Testis (tissue), 3 donors: ENCODE results near the gene LYSMD2. TPM values are rescaled to one million over a fixed set of nuclear protein-coding genes. Genes with fewer than 3 reads are reported as not detected.

Experiments used
- DNase-seq: peaks from one replicate; pipeline ENCODE4 v3.0.0-alpha.2; 2019
- H3K27ac ChIP-seq, 2 donors: fragments of 200-600 bp; sonication (generic); one replicate each; pipeline ENCODE4 v1.5.1; 2019
- H3K27me3 ChIP-seq: fragments of 200-600 bp; sonication (generic); one replicate; pipeline ENCODE4 v1.5.1; 2019
- H3K36me3 ChIP-seq: fragments of 200-600 bp; sonication (generic); one replicate; pipeline ENCODE4 v1.5.1; 2017; ENCODE audit warnings: low read depth; ENCODE audit errors: missing control alignments
- H3K4me1 ChIP-seq: fragments of 200-600 bp; sonication (generic); one replicate; pipeline ENCODE4 v1.5.1; 2019
- H3K4me3 ChIP-seq, 2 donors: fragments of 200-600 bp; sonication (generic); one replicate each; pipeline ENCODE4 v1.5.1; 2017 to 2019
- H3K9me3 ChIP-seq: fragments of 200-600 bp; sonication (generic); one replicate; pipeline ENCODE4 v1.5.1; 2017
- POLR2A ChIP-seq: fragments of 450-650 bp; IDR thresholded peaks from one replicate; pipeline ENCODE4 v1.6.1; 2017; ENCODE audit warnings: antibody characterized with exemption, mild to moderate bottlenecking, moderate library complexity
- WGBS, 2 donors: methylation state at CpG; one replicate each; pipeline ENCODE4 v1.1.5; 2018; 5-methylcytosine and 5-hydroxymethylcytosine counted together
- intact Hi-C: fragments of 100-400 bp; cut with DNase I; formaldehyde crosslinking; loops from one replicate; pipeline ENCODE4 v1.15.1; 2023; ENCODE audit warnings: low total_unique reads
- polyA plus RNA-seq: library from polyadenylated mRNA; stranded (reverse); fragments of 350-450 nt; fragmentation: Illumina TruSeq; extraction: RNeasy Lipid Tissue Mini Kit (QIAGEN cat#74804); gene quantifications from one replicate; pipeline ENCODE4 v1.2.3, GENCODE V29; 2014; ENCODE audit warnings: low read depth, low replicate concordance; ENCODE audit not compliant: insufficient read depth
- total RNA-seq, 2 donors: library from RNA; depleted of rRNA; stranded (reverse); fragments of >200 nt; gene quantifications; one replicate each; pipeline ENCODE4 v1.2.3, GENCODE V29; 2016
- TF ChIP-seq, protein P1 (sequence below), 3 experiments: fragments of 450-650 bp in 2 of 3; fragments of 200-600 bp in 1 of 3; sonication (generic) in 1 of 3; IDR thresholded peaks; one replicate each; pipeline ENCODE4 v1.5.1; 2016 to 2019; ENCODE audit warnings: antibody characterized with exemption in 3 of 3, mild to moderate bottlenecking in 2 of 3, moderate library complexity in 1 of 3

LYSMD2 gene
- total and polyA plus RNA-seq, 3 donors from 2014 or later = 18.7 to 21.1 (median 19.9) TPM

DNA sequence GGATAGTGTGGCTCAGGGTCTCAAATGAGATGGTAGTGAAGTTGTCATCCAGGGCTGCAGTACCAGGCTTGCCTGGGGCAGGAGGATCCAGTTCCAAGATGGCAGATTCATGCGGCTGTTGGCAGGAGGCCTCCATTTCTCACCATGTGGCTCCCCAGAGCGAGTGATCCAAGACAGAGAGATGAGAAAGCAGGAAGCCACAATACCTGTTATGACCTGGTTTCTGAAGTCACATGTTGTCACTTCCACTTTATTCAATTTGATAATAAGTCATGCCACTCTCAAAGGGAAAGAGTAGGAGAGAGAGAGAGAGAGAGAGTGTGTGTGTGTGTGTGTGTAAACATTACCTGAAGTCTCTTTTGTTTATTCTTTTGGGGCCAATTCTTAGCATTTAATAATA is 44.1 kb upstream of the LYSMD2 start:
- TF ChIP-seq, protein P1, sequence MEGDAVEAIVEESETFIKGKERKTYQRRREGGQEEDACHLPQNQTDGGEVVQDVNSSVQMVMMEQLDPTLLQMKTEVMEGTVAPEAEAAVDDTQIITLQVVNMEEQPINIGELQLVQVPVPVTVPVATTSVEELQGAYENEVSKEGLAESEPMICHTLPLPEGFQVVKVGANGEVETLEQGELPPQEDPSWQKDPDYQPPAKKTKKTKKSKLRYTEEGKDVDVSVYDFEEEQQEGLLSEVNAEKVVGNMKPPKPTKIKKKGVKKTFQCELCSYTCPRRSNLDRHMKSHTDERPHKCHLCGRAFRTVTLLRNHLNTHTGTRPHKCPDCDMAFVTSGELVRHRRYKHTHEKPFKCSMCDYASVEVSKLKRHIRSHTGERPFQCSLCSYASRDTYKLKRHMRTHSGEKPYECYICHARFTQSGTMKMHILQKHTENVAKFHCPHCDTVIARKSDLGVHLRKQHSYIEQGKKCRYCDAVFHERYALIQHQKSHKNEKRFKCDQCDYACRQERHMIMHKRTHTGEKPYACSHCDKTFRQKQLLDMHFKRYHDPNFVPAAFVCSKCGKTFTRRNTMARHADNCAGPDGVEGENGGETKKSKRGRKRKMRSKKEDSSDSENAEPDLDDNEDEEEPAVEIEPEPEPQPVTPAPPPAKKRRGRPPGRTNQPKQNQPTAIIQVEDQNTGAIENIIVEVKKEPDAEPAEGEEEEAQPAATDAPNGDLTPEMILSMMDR (IDR thresholded peaks at IDR 0.05) = no peak
- no peak for TF ChIP-seq POLR2A
- intact Hi-C loops = no loop called here
- DNase-seq = no peak
- H3K36me3 ChIP-seq = no peaks in the 10 kb centered on the region
- no peak overlapping the region for H3K4me3 ChIP-seq
- H3K4me1 ChIP-seq = no peaks in the 10 kb centered on the region
- no peaks in the 10 kb centered on the region for H3K27me3 ChIP-seq
- WGBS, 2 donors = 70 to 77% methylated on average over 2 of the region's 2 CpGs
- no peaks in the 10 kb centered on the region for H3K9me3 ChIP-seq
- no peak overlapping the region for H3K27ac ChIP-seq

DNA sequence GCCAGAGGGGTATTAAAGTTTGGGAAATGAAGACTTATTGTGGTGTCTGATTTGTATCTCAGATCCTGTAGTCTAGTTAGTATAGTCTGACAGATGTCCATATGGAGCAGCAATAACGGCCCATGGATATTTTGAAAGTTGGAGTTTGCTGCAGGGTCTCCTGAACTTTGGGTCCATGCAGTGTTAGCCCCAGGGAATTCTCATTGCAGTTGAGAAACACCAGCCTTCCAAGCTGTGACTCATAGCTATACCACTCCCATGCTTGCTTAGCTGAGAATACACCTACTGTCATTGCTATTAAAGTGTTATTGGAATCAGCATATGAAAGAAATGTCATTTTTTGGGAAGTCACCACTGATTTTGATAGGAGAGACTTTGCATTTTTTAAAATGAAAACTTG is 43.2 kb upstream of the LYSMD2 start:
- intact Hi-C loops = no loop called here
- WGBS, 2 donors = 79 to 92% methylated on average over 1 of the region's 1 CpG
- Histone ChIP-seq H3K36me3 (no peaks in the 10 kb centered on the region), H3K4me3 (no peak overlapping the region), H3K4me1 (no peaks in the 10 kb centered on the region), H3K27ac (no peak overlapping the region), H3K9me3 (no peaks in the 10 kb centered on the region), H3K27me3 (no peaks in the 10 kb centered on the region)
- no peak for DNase-seq
- TF ChIP-seq, protein P1 (IDR thresholded peaks at IDR 0.05) = no peak
- TF ChIP-seq POLR2A = no peak

DNA sequence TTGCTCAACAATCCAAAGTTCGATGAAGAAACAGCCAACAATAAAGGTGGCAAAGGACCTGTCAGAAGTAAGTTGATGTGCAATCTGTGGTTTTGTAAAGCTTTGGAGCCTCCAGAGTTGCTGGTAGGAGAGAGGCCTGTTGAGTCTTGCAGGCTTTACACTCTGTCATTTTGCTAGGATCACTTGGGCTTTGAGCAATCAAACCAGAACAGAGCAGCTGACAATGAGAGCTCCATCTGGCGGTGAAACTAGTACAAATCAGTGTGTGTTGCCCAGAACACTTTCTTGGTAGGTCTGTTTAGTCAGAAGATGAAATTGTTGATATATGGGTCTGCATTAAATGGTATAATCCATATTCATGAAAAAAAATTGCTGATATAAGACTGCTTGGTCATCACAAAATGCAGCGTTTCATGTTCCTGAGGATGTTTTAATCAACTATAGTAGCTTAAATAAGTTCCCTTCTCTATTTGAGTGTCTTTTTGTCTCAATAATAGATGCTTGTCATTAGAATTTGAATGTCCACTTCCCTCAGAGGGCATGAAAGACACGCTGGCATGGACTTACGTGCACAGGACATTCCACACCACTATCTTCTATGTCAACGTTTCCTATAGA is 39.6 kb upstream of the LYSMD2 start:
- no peaks in the 10 kb centered on the region for H3K9me3 ChIP-seq
- WGBS, 2 donors = 67 to 72% methylated on average over 6 of the region's 6 CpGs
- intact Hi-C loops = no loop called here
- H3K27ac ChIP-seq = no peak overlapping the region
- TF ChIP-seq, protein P1 (IDR thresholded peaks at IDR 0.05) = peak; percentile 47 to 68 (median 64)
- TF ChIP-seq POLR2A = no peak
- no peaks in the 10 kb centered on the region for H3K36me3 ChIP-seq
- H3K27me3 ChIP-seq = no peaks in the 10 kb centered on the region
- H3K4me3 ChIP-seq = no peak overlapping the region
- H3K4me1 ChIP-seq = no peaks in the 10 kb centered on the region
- peak; percentile 80 for DNase-seq

DNA sequence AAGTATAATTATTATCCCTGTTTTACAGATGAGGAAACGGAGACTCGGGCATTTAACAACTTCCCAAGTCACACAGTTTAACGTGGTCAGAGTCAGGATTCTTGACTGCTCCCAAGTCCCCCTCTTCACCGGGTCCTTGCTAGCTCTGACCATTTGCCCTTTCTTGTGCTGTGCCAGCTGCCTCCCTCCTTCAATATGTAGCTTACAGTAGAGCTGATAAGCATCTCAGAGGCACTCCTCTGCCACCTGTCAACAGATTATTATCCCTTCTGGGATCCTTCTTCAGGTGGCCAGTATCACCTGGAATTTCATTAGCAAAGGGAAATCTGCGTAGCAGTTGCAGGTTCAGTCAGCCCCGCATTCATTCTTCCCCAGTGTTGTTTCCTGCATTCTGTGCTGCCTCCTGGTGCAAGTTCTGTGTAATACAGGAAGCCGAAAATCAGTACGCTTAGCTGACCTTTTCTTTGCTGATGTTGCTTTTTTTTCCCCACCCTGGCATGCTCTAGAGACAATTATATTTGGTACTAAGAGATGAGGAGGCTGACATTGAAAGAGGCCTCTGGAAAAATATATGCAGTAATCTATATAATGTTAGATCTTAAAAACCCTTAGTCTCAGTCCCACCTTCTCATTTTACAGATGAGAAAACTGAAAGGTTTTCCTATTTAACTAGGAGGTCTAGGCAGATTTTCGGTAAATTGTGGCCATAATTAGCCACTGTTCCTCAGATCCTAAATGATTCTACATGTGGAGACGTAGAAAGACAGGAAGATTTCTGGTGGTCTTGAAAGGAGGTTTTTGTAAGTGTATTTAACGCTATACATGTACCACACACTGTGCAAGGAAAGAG is 38.7 kb upstream of the LYSMD2 start:
- intact Hi-C loops = no loop called here
- TF ChIP-seq, protein P1 (IDR thresholded peaks at IDR 0.05) = peak; percentile 45 to 70 (median 64)
- no peak for TF ChIP-seq POLR2A
- Histone ChIP-seq H3K36me3 (no peaks in the 10 kb centered on the region), H3K27me3 (no peaks in the 10 kb centered on the region), H3K27ac (no peak overlapping the region), H3K4me3 (no peak overlapping the region), H3K4me1 (no peaks in the 10 kb centered on the region), H3K9me3 (no peaks in the 10 kb centered on the region)
- DNase-seq = peak; percentile 57
- WGBS, 2 donors = 66 to 69% methylated on average over 11 of the region's 11 CpGs
